Skeletal muscle satellite cell (primary cell): ENCODE measurements around the gene MLLT1.

Experiments
- H3K27me3 ChIP-seq: 2 replicates; pipeline ENCODE4 v1.7.0; 2013; ENCODE audit warnings: low read length; ENCODE audit not compliant: control insufficient read depth, insufficient read depth
- H3K36me3 ChIP-seq: 2 replicates; pipeline ENCODE4 v1.7.0; 2013; ENCODE audit warnings: mild to moderate bottlenecking, control low read depth, low read length; ENCODE audit not compliant: insufficient read depth
- H3K4me1 ChIP-seq: 2 replicates; pipeline ENCODE4 v1.7.0; 2013; ENCODE audit warnings: low read length; ENCODE audit not compliant: control insufficient read depth, insufficient read depth
- H3K4me2 ChIP-seq: 2 replicates; pipeline ENCODE4 v1.7.0; 2013; ENCODE audit warnings: mild to moderate bottlenecking, low read length
- H3K4me3 ChIP-seq: 2 replicates; pipeline ENCODE4 v1.7.0; 2013; ENCODE audit warnings: low read length
- H3K9ac ChIP-seq: 2 replicates; pipeline ENCODE4 v1.7.0; 2013; ENCODE audit warnings: mild to moderate bottlenecking, low read depth, low read length, moderate library complexity
- H3K9me3 ChIP-seq: replicated peaks from 2 replicates; pipeline ENCODE4 v1.7.0; 2013; ENCODE audit warnings: mild to moderate bottlenecking, control low read depth, low read length

MLLT1 gene

DNA sequence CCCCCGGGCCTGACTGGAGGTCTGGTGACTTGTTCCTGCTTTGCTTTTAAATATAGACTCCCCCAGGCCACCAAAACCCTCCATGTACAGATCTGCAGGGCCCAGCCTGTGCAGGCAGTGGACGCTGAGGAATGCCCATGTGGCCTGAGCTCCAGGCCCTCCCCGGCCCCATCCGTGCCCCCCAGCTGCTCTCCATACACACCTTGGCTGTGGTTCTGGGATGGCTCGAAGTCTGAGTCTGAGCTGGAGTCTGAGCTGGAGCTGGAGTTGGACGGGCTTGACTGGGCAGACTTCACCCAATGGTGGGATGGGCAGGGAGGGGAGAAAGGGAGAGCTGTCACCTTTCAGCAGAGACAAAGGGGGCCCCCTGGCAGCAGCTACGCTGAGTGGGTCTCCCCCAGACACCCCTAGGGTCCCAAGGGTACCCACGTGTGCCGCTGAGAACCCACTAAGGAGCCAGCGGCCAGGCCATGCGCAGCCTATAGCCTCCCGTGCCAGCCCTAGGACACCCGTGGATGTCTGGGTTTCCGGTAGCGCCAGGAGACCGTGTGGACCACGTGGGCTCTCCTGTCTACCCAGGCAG lies 61.9 kb downstream of the MLLT1 start:
- Histone ChIP-seq H3K4me1 (peaks cover 43% of the 10 kb centered on the region), H3K36me3 (peaks cover 49% of the 10 kb centered on the region), H3K4me2 (no peak overlapping the region), H3K27me3 (no peaks in the 10 kb centered on the region), H3K9ac (no peak overlapping the region), H3K9me3 (no peaks in the 10 kb centered on the region), H3K4me3 (no peak overlapping the region)

DNA sequence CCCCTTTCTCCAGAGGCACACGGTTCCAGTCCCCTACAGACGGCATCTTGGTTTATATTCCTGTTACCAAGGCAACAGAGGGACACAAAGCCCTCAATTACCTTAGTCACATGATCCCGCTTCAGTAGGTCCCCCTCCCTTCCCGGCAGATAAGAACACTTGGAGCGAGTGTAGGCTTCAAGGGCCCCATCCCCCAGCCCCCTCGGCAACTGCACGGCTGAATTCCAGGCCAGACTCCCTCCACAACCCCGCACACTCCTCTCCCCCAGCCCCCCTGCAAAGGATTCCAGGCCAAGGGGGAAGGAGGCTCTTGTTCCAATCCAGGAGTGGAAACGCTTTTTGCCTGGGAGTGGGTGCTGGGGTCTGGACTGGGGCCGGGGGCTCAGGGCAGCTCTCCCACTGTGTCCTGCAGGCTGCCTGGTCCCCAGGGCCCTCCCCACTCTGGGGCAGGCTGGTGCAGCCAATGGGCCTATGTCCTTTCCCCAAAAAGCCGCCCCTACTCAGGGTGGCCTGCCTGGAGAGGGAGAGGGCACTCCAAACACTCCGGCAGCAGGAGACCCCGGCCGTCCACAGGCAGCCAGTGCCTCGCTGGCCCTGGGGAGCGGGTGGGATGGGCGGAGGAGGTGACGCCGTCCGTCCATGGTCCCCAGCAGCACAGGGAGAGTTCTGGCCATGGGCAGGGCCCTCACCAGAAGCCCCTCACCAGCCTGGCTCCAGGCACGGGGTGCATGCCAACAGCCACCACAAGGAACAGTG lies 62.6 kb downstream of the MLLT1 start:
- Histone ChIP-seq H3K4me3 (no peak overlapping the region), H3K36me3 (peaks cover 52% of the 10 kb centered on the region), H3K9ac (no peak overlapping the region), H3K4me2 (no peak overlapping the region), H3K27me3 (no peaks in the 10 kb centered on the region), H3K9me3 (no peaks in the 10 kb centered on the region), H3K4me1 (peaks cover 37% of the 10 kb centered on the region)

DNA sequence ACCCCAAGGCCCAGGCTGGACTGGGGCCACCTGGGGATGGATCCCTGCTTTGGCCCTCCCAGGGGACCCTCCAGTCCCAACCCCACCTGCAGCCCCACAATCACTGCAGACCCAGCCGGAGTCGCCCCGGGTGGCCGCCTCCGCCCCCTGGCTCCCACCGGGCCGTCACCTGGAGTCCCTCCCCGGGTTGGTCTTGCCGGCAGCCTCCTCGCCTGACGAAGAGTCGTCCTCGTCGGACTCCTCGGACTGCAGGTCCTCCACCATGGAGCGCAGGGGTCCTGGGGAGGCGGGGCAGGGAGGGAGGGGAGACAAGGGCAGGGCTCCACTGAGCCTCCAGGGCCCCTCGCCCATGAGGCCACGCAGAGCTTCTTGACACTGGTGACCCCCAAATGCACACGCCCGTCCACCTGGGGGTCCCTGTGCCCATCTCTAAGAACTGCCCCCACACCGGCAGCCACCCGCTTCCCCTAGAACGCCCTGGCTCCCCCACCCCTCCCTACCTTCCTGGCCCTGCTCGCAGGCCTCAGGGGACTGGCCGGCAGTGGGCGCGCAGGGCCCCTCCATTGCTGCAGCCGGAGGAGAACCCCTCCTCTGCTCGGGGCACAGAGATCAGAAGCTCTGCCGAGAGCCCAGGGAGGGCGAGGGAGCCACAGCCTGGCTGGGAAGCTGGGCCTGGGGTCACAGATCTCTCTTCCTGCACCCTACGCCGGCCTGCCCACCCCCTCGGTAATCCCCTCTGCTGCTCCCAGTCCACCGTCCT lies 63.4 kb downstream of the MLLT1 start:
- Histone ChIP-seq H3K27me3 (no peaks in the 10 kb centered on the region), H3K9me3 (no peaks in the 10 kb centered on the region), H3K4me1 (peaks cover 30% of the 10 kb centered on the region), H3K4me2 (no peak overlapping the region), H3K36me3 (peaks cover 46% of the 10 kb centered on the region), H3K9ac (no peak overlapping the region), H3K4me3 (no peak overlapping the region)

DNA sequence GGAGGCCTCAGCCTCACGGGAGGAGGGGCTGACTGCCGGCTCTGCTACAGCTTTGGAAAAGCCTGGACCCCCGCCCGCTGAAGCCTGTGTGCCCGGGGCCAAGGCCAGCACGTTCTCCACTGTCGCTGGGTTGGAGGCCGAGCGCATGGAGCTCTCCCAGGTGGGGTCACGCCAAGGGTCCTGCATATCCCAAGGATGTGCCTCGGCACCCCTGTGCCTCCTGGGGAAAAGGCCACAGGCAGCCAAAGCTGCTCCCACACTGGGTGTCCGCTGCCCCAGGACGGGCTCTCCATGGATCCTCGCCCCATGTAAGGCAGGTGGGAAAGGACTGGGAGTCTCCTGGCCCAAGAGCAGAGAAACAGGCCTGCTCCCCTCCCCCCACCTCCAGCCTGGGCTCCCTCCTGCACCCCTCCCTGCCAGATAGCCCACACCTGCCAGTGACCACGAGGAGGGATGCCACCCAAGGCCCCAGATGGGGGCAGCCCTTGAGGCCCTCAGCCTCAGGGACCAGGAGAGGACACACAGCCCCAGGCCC lies 64.0 kb downstream of the MLLT1 start:
- no peak overlapping the region for H3K9ac ChIP-seq
- H3K36me3 ChIP-seq, result peaks cover 41% of the 10 kb centered on the region
- no peak overlapping the region for H3K4me2 ChIP-seq
- no peaks in the 10 kb centered on the region for H3K27me3 ChIP-seq
- peaks cover 23% of the 10 kb centered on the region for H3K4me1 ChIP-seq
- H3K9me3 ChIP-seq, result no peaks in the 10 kb centered on the region
- H3K4me3 ChIP-seq, result no peak overlapping the region

DNA sequence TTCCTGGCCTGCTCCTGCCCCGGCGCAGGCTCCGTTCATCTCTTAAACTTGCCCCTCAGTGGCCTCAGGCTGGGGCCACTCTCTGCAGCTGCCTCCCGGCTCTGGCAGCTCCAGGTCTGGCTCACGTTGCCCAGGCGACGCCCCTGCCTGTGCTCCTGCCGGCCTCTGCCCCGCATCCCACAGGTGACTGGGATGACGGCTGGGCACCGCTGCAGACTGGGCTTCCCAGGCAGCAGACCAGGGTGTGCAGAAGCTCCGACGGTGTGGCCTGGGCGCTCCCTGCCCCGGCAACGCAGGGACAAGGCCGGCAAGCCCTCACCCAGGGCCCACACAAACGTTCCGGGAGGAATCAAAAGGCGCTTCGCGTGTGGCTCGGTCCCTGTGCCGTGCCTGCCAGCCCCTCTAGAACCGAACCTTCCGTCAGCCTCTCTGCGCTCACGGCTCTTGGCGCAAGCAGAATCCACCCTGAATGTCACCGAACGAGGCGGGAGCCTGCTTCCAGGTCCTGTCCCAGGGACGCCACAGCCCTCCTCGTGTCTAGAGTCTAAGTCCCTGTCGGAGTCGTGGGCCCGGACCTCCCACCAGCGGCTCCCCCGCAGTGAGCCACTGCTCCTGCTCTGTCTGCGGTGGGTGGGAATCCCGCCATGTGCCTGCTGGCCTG lies 64.8 kb downstream of the MLLT1 start:
- Histone ChIP-seq H3K9me3 (no peaks in the 10 kb centered on the region), H3K4me2 (no peak overlapping the region), H3K27me3 (no peaks in the 10 kb centered on the region), H3K9ac (no peak overlapping the region), H3K36me3 (peaks cover 44% of the 10 kb centered on the region), H3K4me1 (peaks cover 15% of the 10 kb centered on the region), H3K4me3 (no peak overlapping the region)

DNA sequence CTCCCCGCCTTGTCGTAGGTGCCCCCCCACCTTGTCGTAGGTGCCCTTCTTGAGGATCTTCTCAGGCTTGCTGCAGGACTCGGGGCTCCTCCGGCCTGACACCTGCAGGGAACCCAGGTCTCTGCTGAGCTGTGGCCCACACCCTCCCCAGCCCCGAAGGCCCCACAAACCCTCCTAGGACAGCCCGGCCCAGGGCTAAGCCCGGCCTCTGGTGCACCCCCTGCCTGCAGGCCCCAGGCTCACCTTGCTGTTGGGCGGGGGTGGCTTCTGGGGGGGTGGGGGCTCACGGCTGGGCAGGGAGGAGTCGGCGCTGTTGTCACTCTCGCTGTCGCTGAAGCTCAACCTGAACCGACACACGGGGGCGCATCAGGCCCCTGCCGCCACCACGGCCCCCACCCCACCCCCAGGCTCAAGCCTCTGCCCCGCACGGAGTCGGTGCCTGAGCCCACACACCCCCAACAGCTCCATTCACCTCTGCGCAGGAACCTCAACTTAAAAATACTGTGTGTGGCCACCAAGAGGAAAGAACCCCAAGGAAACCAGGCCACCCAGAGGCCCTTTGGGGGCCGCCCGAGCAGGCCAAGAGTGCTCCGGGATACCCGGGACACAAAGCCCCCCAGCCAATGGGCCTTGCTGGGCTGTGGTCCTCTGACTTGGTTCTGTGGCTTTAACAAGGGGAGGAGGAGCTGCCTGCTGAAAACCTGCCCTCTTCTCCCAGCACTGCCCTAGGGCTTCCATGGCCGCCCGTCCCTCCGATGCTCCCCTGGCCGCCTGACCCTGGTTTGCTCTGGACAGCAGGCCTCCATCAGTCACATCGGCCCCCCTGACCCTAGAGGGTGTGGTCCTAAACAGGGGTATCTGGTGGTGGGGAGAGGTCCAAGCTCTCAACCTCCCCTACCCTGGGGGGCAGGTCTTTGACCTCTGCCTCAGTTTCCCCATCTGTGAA lies 65.8 kb downstream of the MLLT1 start:
- Histone ChIP-seq H3K9me3 (no peaks in the 10 kb centered on the region), H3K27me3 (no peaks in the 10 kb centered on the region), H3K9ac (no peak overlapping the region), H3K36me3 (peaks cover 44% of the 10 kb centered on the region), H3K4me1 (peaks cover 5% of the 10 kb centered on the region), H3K4me2 (no peak overlapping the region), H3K4me3 (no peak overlapping the region)

DNA sequence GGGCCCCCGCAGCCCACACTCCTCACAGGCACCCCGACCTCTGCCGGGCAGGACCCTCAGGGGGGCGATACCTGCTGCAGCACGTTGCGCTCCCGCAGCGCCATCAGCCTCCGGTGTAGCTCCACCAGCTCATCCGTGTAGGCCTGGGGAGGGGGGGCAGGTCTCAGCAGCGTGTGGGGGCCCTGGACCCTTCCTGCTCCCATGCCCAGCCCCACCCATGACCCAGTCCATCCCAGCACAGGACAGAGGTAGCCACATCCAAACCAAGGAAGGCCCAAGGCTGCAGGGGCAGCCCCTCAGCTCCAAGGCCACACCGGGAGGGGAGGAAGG lies 66.5 kb downstream of the MLLT1 start:
- H3K9ac ChIP-seq, result no peak overlapping the region
- H3K4me1 ChIP-seq, result no peaks in the 10 kb centered on the region
- peaks cover 42% of the 10 kb centered on the region for H3K36me3 ChIP-seq
- H3K27me3 ChIP-seq, result no peaks in the 10 kb centered on the region
- H3K9me3 ChIP-seq, result no peaks in the 10 kb centered on the region
- no peak overlapping the region for H3K4me2 ChIP-seq
- no peak overlapping the region for H3K4me3 ChIP-seq

DNA sequence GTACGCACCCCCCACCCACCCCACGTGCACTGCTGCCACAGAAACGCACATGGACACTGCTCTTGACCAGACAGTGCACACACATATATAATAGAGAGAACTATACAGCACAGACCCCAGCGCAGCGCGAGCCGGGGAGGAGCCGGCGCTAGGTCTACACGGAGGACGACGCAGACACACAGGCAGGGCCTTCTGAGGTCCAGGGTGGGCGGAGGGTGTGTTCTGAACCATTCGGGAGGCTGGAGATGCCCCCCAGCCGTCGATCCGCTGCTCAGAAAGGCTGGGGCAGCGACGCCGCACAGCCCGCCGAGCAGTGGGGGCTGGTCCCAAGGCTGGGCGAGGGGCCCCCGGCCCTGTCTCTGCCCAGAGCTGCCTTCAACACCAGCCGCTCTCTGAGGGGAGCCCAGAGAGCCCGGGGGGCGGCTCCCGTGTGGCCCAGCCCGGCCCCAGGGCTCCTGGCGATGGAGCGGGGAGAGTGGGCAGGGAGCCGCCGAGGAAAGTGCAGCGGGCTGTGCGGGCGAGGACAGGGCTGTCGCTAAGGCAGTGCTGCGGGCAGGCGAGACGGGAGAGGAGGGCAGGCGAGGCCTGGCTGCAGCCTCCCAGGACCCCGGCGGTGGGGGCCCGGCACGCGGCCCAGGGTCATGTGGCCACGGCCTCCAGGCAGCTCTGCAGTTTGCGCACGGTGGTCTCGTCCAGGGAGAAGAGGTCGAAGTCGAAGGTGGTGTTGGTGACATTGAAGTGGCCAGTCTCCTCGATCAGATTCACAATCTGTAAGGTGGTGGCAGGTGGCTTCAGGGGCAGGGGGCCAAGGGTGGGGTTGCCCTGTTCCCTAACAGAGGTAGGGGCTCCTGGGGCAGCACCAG lies 67.1 kb downstream of the MLLT1 start:
- peaks cover 36% of the 10 kb centered on the region for H3K36me3 ChIP-seq

DNA sequence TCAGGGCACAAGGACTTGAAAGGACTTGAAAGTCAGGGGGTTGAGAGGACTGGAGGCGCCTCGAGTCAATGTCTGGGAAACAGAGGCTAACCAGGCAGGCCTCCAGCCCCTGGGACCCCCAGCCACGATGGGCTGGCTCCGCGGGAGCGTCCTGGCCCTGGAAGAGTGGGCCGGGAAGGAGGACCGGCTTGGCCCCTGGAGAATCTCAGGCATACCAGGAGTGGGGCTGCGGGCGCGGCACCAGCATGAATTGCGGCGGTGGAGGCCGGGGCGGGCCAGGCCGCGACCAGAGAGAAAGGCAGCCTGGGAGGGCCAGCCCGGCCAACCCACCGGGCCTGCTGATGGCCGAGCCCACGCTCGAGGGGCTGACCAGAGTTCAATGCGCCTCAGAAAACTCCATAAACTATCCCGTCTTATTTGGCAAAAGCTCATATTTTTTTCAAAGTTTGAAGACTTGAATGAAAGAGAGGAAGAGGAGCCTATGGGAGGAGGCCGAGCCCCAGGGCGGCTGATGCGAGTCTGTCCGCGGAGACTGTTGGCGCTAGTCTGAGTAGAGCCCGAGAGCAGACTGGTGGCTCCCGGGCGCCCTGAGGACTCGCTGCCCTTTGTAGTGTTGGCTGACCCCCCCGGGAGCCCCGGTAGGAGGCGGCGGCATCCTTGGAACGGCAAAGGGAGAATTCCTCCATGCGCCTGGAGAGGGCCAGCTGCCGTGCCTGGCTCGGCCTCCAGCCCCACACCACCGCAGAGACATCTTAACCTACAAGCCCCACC lies 68.0 kb downstream of the MLLT1 start:
- H3K4me1 ChIP-seq, result no peaks in the 10 kb centered on the region
- H3K36me3 ChIP-seq, result peaks cover 30% of the 10 kb centered on the region
- H3K9me3 ChIP-seq, result no peaks in the 10 kb centered on the region
- no peaks in the 10 kb centered on the region for H3K27me3 ChIP-seq
- no peak overlapping the region for H3K4me2 ChIP-seq
- H3K4me3 ChIP-seq, result no peak overlapping the region
- no peak overlapping the region for H3K9ac ChIP-seq

More for the DNA sequence above, 67.1 kb downstream of the MLLT1 start:
- H3K27me3 ChIP-seq, result no peaks in the 10 kb centered on the region
- H3K4me1 ChIP-seq, result no peaks in the 10 kb centered on the region
- no peaks in the 10 kb centered on the region for H3K9me3 ChIP-seq
- no peak overlapping the region for H3K4me3 ChIP-seq
- no peak overlapping the region for H3K4me2 ChIP-seq
- no peak overlapping the region for H3K9ac ChIP-seq
